Measurements from ENCODE around the gene DTX4. TPM values are rescaled to one million over a fixed set of nuclear protein-coding genes. Genes with fewer than 3 reads are reported as not detected.

Gene DTX4
- polyA plus RNA-seq, 1 of the 3 experiments (the other 2 are of a cell fraction): 0.05 TPM

DNA sequence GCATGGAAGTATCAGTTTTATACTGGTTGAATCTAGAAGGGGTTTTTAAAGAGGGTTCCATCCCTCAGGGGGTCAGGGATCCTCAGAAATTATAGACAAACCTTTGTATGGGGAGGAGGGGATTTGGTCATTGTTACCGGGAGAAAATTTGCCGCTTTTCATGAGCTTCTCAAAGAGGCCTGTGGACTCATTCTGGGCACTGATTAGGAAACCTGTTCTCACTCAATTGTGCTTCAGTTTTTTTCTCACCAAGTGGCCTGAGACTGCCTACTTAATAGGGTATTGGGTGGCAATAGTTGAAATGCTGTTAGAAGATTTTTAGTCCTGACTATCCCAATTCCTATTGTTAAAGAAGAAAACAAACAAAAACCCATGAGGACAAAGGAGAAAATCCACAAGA lies 26.8 kb downstream of the DTX4 start:
- H3K9ac ChIP-seq: no peak overlapping the region
- DNase-seq: no peak
- no peak overlapping the region for H3K4me2 ChIP-seq
- WGBS (ENCODE audit: low lambda C conversion rate): 90% methylated on average over 2 of the region's 2 CpGs
- no peaks in the 10 kb centered on the region for H3K9me3 ChIP-seq
- TF ChIP-seq TCF12 (IDR thresholded peaks at IDR 0.05) (no peak), SIN3A (IDR thresholded peaks at IDR 0.05; ENCODE audit: borderline replicate concordance, low read depth, low read length) (no peak), NFIC (IDR thresholded peaks at IDR 0.05; ENCODE audit: borderline replicate concordance) (no peak), CHD2 (IDR thresholded peaks at IDR 0.05; ENCODE audit: low read length, partially characterized antibody) (no peak), GATA2 (CRISPR knock-in tag; IDR thresholded peaks at IDR 0.05) (no peak), RFX5 (IDR thresholded peaks at IDR 0.05; ENCODE audit: low read length) (no peak)
- TF ChIP-seq, protein P1, sequence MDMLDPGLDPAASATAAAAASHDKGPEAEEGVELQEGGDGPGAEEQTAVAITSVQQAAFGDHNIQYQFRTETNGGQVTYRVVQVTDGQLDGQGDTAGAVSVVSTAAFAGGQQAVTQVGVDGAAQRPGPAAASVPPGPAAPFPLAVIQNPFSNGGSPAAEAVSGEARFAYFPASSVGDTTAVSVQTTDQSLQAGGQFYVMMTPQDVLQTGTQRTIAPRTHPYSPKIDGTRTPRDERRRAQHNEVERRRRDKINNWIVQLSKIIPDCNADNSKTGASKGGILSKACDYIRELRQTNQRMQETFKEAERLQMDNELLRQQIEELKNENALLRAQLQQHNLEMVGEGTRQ (IDR thresholded peaks at IDR 0.05; ENCODE audit: borderline replicate concordance, low read depth, low read length): no peak
- TF ChIP-seq, protein P2, sequence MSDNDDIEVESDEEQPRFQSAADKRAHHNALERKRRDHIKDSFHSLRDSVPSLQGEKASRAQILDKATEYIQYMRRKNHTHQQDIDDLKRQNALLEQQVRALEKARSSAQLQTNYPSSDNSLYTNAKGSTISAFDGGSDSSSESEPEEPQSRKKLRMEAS (IDR thresholded peaks at IDR 0.05; ENCODE audit: low read depth): no peak
- TF ChIP-seq, protein P3, sequence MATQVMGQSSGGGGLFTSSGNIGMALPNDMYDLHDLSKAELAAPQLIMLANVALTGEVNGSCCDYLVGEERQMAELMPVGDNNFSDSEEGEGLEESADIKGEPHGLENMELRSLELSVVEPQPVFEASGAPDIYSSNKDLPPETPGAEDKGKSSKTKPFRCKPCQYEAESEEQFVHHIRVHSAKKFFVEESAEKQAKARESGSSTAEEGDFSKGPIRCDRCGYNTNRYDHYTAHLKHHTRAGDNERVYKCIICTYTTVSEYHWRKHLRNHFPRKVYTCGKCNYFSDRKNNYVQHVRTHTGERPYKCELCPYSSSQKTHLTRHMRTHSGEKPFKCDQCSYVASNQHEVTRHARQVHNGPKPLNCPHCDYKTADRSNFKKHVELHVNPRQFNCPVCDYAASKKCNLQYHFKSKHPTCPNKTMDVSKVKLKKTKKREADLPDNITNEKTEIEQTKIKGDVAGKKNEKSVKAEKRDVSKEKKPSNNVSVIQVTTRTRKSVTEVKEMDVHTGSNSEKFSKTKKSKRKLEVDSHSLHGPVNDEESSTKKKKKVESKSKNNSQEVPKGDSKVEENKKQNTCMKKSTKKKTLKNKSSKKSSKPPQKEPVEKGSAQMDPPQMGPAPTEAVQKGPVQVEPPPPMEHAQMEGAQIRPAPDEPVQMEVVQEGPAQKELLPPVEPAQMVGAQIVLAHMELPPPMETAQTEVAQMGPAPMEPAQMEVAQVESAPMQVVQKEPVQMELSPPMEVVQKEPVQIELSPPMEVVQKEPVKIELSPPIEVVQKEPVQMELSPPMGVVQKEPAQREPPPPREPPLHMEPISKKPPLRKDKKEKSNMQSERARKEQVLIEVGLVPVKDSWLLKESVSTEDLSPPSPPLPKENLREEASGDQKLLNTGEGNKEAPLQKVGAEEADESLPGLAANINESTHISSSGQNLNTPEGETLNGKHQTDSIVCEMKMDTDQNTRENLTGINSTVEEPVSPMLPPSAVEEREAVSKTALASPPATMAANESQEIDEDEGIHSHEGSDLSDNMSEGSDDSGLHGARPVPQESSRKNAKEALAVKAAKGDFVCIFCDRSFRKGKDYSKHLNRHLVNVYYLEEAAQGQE (IDR thresholded peaks at IDR 0.05; ENCODE audit: low read depth, low read length): no peak
- H3K9me2 ChIP-seq: no peaks in the 10 kb centered on the region
- ChIA-PET CTCF (interaction anchor here (1.1 to 2.7 kb wide), 6 partner anchors 8 to 62 kb away, joined by 3 to 17 read pairs (median 4); partner anchors contain the start of gene DTX4), POLR2A (no interaction called here)
- no peaks in the 10 kb centered on the region for H4K20me1 ChIP-seq (ENCODE audit: insufficient read depth)
- no peak overlapping the region for H2AFZ ChIP-seq (ENCODE audit: low read depth)
- no peaks in the 10 kb centered on the region for H3F3A ChIP-seq (replicated peaks; ENCODE audit: insufficient read depth)
- H3K27me3 ChIP-seq (ENCODE audit: insufficient read depth): 0 out of 2 replicates have a peak, but pooled peaks cover 9% of the 10 kb centered on the region
- H3K36me3 ChIP-seq (replicated peaks in 1 of 2; ENCODE audit: control insufficient read depth in 1 of 2, insufficient read depth in 2 of 2, low read length in 1 of 2): no peaks in the 10 kb centered on the region
- H3K27ac ChIP-seq (ENCODE audit: low read depth in 2 of 2, low read length in 1 of 2): no peak overlapping the region
- no peaks in the 10 kb centered on the region for H3K79me2 ChIP-seq (ENCODE audit: insufficient read depth)
- H3K4me1 ChIP-seq (ENCODE audit: control insufficient read depth in 1 of 2, insufficient read depth in 2 of 2, low read depth in 1 of 2, low read length in 1 of 2): peaks cover 0 to 6% of the 10 kb centered on the region in 2 experiments; a peak in 1 of 4 replicates
- H3K4me3 ChIP-seq (ENCODE audit: low read depth in 2 of 2, low read length in 1 of 2): no peak overlapping the region

DNA sequence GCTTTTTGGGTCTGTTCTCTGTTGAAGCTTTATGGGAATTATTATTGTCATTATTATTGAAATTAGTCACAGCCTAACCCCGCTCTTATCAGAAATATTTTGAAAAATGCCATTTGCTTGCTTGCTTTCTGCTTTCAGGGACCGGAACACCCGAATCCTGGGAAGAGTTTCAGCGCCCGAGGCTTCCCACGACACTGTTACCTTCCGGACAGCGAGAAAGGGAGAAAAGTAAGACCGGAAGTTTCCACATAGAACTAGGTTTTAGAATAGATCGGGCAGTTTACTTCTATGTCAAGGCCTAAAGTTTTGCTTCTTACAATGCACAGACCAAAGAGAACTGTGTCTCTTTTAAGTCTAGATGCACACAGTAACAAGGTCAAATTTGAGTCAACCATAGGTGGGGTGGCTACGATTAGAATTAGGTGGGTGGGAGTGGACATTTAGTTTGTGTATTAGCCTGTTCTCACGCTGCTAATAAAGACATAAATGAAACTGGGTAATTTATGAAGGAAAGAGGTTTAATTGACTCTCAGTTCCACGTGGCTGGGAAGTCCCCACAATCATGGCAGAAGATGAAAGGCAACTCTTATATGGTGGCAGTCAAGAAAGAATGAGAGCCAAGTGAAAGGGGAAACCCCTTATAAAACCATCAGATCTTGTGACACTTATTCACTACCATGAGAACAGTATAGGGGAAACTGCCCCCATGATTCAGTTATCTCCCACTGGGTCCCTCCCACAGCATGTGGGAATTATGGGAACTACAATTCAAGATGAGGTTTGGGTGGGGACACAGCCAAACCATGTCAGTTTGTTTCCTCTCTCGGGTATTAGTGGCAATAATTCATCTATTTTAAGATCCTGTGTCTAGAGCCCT lies 27.9 kb downstream of the DTX4 start:
- Histone ChIP-seq H3K79me2 (ENCODE audit: insufficient read depth) (no peaks in the 10 kb centered on the region), H3K9me3 (no peaks in the 10 kb centered on the region), H3K4me3 (ENCODE audit: low read depth in 2 of 2, low read length in 1 of 2) (no peak overlapping the region), H4K20me1 (ENCODE audit: insufficient read depth) (no peaks in the 10 kb centered on the region), H3K27me3 (ENCODE audit: insufficient read depth) (0 out of 2 replicates have a peak, but pooled peaks cover 9% of the 10 kb centered on the region), H3K4me1 (ENCODE audit: control insufficient read depth in 1 of 2, insufficient read depth in 2 of 2, low read depth in 1 of 2, low read length in 1 of 2) (peaks cover 0 to 6% of the 10 kb centered on the region in 2 experiments; a peak in 1 of 4 replicates), H3K27ac (ENCODE audit: low read depth in 2 of 2, low read length in 1 of 2) (no peak overlapping the region), H3K36me3 (replicated peaks in 1 of 2; ENCODE audit: control insufficient read depth in 1 of 2, insufficient read depth in 2 of 2, low read length in 1 of 2) (no peaks in the 10 kb centered on the region), H3K4me2 (no peak overlapping the region), H3K9me2 (no peaks in the 10 kb centered on the region), H2AFZ (ENCODE audit: low read depth) (no peak overlapping the region), H3F3A (replicated peaks; ENCODE audit: insufficient read depth) (no peaks in the 10 kb centered on the region), H3K9ac (no peak overlapping the region)
- DNase-seq: no peak
- whole genome bisulfite sequencing (ENCODE audit: low lambda C conversion rate): 57% methylated on average over 14 of the region's 14 CpGs
- ChIA-PET POLR2A (no interaction called here), CTCF (interaction anchor here (0.6 to 4.5 kb wide), 8 partner anchors 9 to 63 kb away, joined by 3 to 29 read pairs (median 4); partner anchors contain the start of gene DTX4)
- TF ChIP-seq RXRA (IDR thresholded peaks at IDR 0.05; ENCODE audit: borderline replicate concordance, low read depth) (no peak), RFX5 (IDR thresholded peaks at IDR 0.05; ENCODE audit: low read length) (no peak), GATA2 (CRISPR knock-in tag; IDR thresholded peaks at IDR 0.05) (no peak), TCF12 (IDR thresholded peaks at IDR 0.05) (no peak), ELF1 (IDR thresholded peaks at IDR 0.05) (no peak), CHD2 (IDR thresholded peaks at IDR 0.05; ENCODE audit: low read length, partially characterized antibody) (no peak), EP300 (IDR thresholded peaks at IDR 0.05; ENCODE audit: borderline replicate concordance in 1 of 2, low read depth in 1 of 2, low read length in 1 of 2) (no peak), GABPA (IDR thresholded peaks at IDR 0.05; ENCODE audit: low read depth) (no peak), SMC3 (IDR thresholded peaks at IDR 0.05; ENCODE audit: low read depth, low read length) (no peak)
- TF ChIP-seq, protein P4, sequence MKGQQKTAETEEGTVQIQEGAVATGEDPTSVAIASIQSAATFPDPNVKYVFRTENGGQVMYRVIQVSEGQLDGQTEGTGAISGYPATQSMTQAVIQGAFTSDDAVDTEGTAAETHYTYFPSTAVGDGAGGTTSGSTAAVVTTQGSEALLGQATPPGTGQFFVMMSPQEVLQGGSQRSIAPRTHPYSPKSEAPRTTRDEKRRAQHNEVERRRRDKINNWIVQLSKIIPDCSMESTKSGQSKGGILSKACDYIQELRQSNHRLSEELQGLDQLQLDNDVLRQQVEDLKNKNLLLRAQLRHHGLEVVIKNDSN (IDR thresholded peaks at IDR 0.05; ENCODE audit: borderline replicate concordance, low read depth): no peak
- TF ChIP-seq, protein P5, sequence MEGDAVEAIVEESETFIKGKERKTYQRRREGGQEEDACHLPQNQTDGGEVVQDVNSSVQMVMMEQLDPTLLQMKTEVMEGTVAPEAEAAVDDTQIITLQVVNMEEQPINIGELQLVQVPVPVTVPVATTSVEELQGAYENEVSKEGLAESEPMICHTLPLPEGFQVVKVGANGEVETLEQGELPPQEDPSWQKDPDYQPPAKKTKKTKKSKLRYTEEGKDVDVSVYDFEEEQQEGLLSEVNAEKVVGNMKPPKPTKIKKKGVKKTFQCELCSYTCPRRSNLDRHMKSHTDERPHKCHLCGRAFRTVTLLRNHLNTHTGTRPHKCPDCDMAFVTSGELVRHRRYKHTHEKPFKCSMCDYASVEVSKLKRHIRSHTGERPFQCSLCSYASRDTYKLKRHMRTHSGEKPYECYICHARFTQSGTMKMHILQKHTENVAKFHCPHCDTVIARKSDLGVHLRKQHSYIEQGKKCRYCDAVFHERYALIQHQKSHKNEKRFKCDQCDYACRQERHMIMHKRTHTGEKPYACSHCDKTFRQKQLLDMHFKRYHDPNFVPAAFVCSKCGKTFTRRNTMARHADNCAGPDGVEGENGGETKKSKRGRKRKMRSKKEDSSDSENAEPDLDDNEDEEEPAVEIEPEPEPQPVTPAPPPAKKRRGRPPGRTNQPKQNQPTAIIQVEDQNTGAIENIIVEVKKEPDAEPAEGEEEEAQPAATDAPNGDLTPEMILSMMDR (IDR thresholded peaks at IDR 0.05): no peak
